ENCODE results near the gene DIP2B.
A peak's percentile ranks its signal among the peaks of the same experiment; 100 is the strongest.

The DIP2B gene

DNA sequence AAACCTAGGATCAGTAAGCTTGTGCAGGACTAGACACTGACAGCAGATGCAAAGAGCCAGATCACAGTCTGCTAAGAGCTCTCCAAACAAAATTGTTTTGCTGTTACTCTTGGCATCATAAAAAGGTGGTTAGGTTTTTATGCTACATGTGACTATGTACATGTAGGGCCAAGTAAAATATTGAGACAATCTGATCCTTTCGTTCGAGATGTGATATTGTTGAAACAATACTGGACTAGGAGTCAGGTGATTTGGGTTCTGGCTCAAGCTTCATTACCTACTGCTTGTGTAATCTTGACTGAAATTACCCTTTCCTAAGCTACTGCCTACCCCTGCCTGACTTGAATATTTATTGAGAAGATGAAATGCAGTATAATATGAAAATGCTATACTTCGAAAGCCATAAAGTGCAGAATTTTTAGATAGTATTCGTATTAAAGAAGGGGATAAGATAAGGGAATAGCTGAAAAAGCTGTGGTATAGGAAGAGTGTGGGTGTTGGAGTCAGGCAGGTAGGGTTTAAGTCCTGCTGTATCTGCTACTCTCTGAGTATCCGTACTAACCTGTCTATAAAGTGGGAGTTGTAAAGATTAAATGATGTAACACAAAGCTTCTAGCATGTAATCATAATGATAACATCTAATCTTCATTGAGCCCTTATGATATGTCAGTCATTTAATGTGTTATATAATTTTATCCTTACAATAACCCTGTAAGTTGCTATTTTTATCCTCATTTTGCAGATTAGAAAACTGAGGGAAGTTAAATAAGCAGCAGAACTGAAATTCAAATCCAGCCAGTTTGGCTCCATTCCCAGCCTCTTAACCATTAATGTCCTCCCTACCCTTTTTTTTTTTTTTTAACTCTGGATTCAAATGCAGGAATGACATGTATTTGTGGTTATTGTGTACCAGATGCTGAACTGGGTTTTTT, 220.5 kb downstream of the DIP2B start:
- H3K4me3 ChIP-seq (ENCODE audit: low read depth, low read length): no peak overlapping the region

DNA sequence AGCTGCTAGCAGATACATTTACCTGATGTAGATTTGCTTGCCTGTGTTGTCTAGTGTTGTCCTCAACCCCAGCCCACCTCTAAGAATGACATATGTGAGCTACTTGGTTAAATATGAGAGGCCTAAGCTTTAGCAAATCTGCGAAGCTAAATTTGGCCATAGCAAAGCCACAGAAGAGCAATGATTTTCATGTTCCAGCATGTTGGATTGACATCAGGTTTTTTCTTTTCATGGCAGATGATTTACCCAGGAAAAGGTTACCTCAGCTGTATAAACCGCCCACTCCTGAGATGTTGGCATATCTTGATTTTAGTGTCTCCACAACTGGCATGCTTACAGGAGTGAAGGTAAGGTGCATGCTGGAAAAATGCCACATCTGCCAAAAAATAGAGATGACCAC, 222.7 kb downstream of the DIP2B start:
- H3K4me3 ChIP-seq (ENCODE audit: low read depth, low read length): no peak overlapping the region

- H3K4me3 ChIP-seq (ENCODE audit: low read depth, low read length): no peak overlapping the region
These were observed 223.6 kb downstream of the DIP2B start for GRCh38 chr12:50728417-50728816.

DNA sequence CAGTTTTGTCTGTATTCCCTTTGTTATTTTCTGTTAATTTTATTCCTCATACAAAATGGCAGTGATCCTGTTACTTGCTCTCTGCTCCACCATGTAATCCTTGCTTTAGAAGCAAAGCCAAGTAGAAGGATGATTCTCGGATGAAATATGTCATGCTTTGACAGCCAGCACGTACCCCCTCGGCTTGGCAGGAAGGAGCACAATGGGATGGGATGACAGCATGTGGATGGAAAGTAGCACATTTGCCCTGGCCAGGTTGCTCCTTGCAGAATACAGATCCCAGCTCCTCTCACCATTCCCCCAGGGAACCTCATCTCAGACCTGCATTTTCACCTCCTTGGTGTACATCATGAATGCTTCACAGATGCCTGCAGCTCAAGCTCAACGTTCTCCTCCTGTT, 224.1 kb downstream of the DIP2B start:
- H3K4me3 ChIP-seq (ENCODE audit: low read depth, low read length): no peak overlapping the region

DNA sequence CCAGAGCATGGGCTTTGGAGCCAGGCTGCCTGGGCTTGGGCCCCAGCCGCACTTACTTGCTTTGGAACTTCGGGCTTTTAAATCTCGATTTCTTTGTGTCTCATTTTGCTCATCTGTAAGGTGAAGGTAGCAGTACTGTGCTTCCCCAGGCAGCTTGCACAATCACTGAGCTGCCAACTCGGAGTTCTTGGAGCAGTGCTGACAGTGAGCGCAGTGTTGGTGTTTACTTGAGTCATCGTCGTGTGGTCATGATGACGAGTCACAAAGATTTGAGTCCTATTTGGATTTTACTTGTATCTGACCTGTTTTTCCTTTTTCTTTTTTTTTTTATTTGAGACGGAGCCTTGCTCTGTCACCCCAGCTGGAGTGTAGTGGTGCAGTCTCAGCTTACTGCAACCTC, 227.8 kb downstream of the DIP2B start:
- no peak overlapping the region for H3K4me3 ChIP-seq (ENCODE audit: low read depth, low read length)

DNA sequence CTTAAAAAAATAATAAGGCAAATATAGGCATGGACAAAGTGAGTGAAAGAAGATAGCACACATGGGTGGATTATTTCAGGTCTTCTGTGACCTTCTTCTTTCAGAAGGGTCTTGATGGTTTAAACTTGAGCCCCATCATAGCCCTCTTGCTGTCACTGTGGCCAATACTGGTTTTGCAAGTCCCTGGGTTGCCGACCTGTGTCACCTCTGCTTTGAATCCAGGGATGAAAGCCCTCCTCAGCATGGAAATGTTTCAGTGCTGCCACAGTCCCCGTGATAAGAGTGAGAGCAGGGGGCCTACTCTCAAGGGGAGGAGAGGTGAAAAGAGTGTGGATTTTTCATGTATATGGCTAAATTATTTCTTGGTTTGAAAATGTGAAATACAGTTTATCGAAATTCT, 228.9 kb downstream of the DIP2B start:
- no peak overlapping the region for H3K4me3 ChIP-seq (ENCODE audit: low read depth, low read length)

GRCh38 chr12:50734409-50735263, 229.9 kb downstream of the DIP2B start:
- H3K4me3 ChIP-seq (ENCODE audit: low read depth, low read length): no peak overlapping the region

GRCh38 chr12:50739611-50740010, 234.8 kb downstream of the DIP2B start:
- no peak overlapping the region for H3K4me3 ChIP-seq (ENCODE audit: low read depth, low read length)

- H3K4me3 ChIP-seq (ENCODE audit: low read depth, low read length): no peak overlapping the region
These were observed 235.5 kb downstream of the DIP2B start for GRCh38 chr12:50740307-50740706.

DNA sequence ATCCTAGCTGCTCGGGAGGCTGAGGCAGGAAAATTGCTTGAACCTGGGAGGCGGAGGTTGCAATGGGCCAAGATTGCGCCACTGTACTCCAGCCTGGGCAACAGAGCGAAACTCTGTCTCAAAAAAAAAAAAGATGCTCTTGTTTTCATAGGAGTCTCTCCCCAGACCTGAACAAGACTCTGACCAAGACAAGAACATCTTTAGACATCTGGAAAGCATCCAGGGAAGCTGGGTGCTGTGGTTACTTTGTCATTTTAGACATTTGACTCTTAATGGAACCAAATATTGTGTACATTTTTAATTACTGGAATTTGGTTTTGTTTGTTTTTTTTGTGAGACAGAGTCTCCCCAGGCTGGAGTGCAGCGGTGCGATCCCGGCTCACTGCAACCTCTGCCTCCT, 238.0 kb downstream of the DIP2B start:
- H3K4me3 ChIP-seq (ENCODE audit: low read depth, low read length): no peak overlapping the region

DNA sequence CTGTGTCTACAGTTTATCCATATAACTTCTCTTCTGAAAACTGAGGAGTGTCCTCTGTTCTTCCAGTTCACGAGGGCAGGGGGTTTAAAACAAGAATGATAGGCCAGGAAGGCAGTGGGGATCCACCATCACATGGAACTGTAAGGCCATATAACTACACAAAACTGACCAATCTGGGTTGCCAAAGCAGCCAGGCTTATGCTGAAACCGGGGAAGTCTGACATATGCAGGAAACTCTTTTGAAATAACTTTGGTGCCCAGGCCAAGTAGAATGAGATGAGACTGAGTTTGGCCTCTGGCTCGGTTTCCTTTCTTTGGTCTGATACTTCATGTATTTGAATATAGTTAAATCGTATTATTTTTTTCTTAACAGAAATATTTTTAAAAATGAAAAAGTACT, 241.1 kb downstream of the DIP2B start:
- no peak overlapping the region for H3K4me3 ChIP-seq (ENCODE audit: low read depth, low read length)

DNA sequence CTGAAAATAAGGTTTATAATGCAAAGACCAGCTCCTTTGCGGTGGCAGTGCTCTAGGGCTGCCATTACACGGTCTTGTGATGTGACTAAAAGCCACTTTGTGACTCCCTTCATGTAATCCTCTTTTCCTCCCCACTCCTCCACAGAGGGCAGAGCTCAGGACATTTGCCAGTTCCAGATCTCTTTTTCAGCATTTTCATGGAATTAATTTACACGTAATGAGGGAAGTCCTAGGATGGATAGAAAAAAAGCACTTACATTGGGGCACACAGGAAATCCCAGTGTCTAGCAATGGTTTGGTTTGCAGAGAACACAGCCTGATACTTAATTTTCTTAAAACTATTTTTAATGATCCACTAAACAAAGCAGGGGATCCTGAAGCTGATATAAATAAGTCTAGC, 241.6 kb downstream of the DIP2B start:
- H3K4me3 ChIP-seq (ENCODE audit: low read depth, low read length): no peak overlapping the region

DNA sequence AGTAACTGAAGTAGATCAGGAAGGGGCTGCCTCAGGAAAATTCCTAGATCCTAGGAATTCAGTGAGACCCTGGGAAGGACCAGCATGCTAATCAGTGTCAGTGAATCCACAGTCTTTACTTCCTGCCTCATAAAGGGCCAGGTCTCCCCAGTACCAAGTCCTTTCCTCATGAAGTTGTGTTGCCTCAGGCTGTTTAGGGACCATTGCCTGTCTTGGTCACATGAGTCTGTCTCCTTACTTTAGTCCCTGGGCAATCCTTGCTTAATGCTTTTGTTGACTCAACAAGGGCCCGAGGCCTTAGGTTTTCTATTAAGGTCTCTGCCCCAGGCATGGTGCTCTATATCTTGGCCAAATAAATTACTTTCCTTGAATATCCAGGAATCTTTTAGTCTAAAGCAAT, 243.0 kb downstream of the DIP2B start:
- H3K4me3 ChIP-seq (ENCODE audit: low read depth, low read length): no peak overlapping the region

GRCh38 chr12:50749459-50749882, 244.7 kb downstream of the DIP2B start:
- H3K4me3 ChIP-seq (ENCODE audit: low read depth, low read length): no peak overlapping the region

DNA sequence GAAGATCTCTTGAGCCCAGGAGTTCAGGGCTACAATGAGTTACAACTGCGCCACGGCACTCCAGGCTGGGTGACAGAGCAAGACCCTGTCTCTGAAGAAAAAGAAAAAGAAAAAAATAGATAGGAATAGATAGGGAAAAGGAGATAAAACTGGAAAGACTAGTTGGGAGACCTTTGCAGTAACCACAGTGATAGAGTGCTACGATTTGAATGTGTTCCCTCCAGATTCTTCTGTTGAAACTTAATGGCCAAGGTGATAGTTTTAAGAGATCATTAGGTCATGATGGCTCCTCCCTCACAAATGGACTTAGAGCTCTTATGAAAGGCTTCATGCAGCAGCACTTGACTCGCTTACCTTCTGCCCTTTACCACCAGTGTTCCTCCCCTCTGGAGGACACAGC, 245.6 kb downstream of the DIP2B start:
- H3K4me3 ChIP-seq (ENCODE audit: low read depth, low read length): no peak overlapping the region

DNA sequence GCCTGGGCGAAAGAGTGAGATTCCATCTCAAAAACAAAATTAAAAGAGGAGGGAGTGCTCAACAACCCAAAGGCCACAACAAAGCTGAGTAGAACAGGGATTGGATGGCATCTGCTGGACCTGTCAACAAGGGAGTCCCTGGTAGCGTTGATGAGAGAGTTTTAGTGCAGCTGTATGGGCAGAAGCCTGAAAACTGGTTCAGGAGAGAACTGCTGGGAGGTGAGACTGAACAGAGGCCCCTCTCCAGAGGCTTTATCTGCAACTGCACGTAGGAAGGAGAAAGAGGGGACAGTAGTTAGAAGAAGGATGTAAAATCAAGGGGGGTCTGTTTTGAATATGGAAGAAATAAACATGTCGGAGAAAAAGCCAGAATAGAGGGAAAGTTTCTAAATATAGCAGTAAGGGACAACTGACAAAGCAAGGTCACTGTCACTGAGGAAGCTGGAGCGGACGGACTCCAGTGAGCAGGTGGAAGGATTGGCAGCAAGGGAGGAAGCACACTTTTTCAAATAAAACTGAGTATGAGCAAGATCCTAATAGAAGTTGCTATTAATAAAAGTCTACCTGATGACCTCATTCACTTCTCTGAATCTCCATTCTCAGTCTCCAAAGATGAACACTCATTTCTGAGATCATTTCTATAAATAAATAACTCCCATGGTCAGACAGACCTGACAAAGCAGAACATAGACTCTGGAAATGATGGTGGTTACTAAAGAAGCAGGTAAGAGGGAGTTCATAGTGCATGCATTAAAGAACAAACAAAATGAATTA, 247.3 kb downstream of the DIP2B start:
- no peak overlapping the region for H3K4me3 ChIP-seq (ENCODE audit: low read depth, low read length)

DNA sequence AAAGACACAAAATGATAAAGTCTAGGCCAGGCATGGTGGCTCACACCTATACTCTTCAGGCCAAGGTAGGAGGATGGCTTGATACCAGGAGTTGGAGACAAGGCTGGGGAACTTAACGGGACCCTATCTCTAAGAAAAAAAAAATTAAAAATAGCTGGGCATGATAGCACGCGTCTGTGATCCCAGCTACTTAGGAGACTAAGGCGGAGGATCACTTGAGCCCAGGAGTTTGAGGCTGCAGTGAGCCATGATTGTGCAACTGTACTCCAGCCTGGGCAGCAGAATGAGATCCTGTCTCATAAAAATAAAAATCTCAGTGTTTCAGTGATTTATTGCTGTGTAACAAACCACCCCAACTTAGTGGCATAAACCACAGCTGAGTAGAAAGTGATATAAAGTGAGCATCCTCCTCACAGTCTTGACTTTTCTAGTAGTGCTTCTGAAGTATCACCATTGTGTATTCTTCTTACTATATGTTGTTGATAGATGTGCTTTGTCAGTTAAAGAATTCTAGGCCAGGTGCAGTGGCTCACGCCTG, 248.5 kb downstream of the DIP2B start:
- no peak overlapping the region for H3K4me3 ChIP-seq (ENCODE audit: low read depth, low read length)

DNA sequence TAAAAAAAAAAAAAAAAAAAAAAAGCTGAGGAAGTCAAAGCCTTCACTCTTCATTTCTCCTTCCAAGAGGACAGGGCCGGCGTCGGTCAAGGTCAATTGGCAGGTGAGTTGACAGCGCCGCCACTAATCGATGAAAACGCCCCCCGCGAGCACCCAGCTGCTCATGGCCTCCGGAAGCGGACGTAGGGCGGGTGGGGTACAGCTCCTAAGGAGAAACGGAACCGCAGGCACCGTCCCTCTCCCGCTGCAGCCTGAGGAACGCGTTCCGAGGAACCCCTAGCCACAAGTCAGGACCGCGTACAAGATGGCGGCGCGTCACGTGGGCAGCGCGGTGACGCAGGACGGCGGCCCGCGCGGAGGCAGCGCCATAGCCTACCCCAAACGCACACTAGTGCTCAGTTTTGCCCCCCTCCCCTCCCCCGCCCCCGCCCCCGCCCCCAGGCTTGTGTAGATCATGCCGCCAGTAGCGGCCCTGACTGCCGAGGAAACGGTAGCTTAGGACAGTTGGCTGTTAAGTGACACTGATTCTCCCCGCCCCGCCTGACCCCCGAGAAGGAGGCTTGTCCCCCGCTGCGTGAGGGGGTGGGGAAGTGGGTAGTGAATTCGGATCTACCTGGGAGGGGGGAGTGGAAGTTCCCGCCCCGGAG, 259.0 kb downstream of the DIP2B start, which contains the start of gene ATF1:
Gene ATF1 (plus strand): TSS at position 463 of the 647 bp plus-strand sequence. CDS start 16,045 bp downstream, outside the sequence.
- peak within 1 kb of the TSS; percentile 84 for H3K4me3 ChIP-seq (ENCODE audit: low read depth, low read length)

- peak overlapping the region; percentile 84 for H3K4me3 ChIP-seq (ENCODE audit: low read depth, low read length)
These were observed 259.7 kb downstream of the DIP2B start for GRCh38 chr12:50764286-50765094.

Measured in iPS-11a (cell line).